CD4-positive, alpha-beta T cell treated with Interleukin-12 subunit alpha and Interleukin-12 subunit beta, for 1 hour (primary cell): ENCODE measurements around the gene PLCB3.

Source experiments
- DNase-seq: peaks from one replicate; pipeline ENCODE4 v3.0.0-alpha.2; 2020

PLCB3 gene

GRCh38 chr11:64252003-64252872, 908 bp downstream of the PLCB3 start:
- DNase-seq: no peak

GRCh38 chr11:64253043-64253442, 1.7 kb downstream of the PLCB3 start:
- DNase-seq: no peak

- no peak for DNase-seq
These were observed 2.2 kb downstream of the PLCB3 start for GRCh38 chr11:64253481-64253880.

GRCh38 chr11:64254326-64254725, 3.0 kb downstream of the PLCB3 start:
- no peak for DNase-seq

- no peak for DNase-seq
These were observed 4.1 kb downstream of the PLCB3 start for GRCh38 chr11:64255135-64256128.

- no peak for DNase-seq
These were observed 5.0 kb downstream of the PLCB3 start for GRCh38 chr11:64256300-64256699.

- no peak for DNase-seq
These were observed 7.0 kb downstream of the PLCB3 start for GRCh38 chr11:64258356-64258755.

GRCh38 chr11:64258946-64259532, 7.7 kb downstream of the PLCB3 start:
- no peak for DNase-seq

GRCh38 chr11:64259533-64260067, 8.3 kb downstream of the PLCB3 start:
- no peak for DNase-seq

GRCh38 chr11:64260147-64260708, 8.9 kb downstream of the PLCB3 start:
- DNase-seq: no peak

- DNase-seq: no peak
These were observed 10.3 kb downstream of the PLCB3 start for GRCh38 chr11:64261556-64262080.

- no peak for DNase-seq
These were observed 11.1 kb downstream of the PLCB3 start for GRCh38 chr11:64262271-64263002.

- DNase-seq: no peak
These were observed 12.0 kb downstream of the PLCB3 start for GRCh38 chr11:64263021-64263946.

- no peak for DNase-seq
These were observed 12.6 kb downstream of the PLCB3 start for GRCh38 chr11:64263947-64264317.

- DNase-seq: no peak
These were observed 13.1 kb downstream of the PLCB3 start for GRCh38 chr11:64264371-64264852.

GRCh38 chr11:64265176-64266160, 14.1 kb downstream of the PLCB3 start:
- DNase-seq: no peak

GRCh38 chr11:64266339-64266738, 15.0 kb downstream of the PLCB3 start:
- DNase-seq: no peak

GRCh38 chr11:64267207-64267945, 16.0 kb downstream of the PLCB3 start:
- no peak for DNase-seq
